Lower lobe of right lung (tissue), 2 donors: ENCODE results near the gene HAGHL. TPM values are rescaled to one million over a fixed set of nuclear protein-coding genes. Genes with fewer than 3 reads are reported as not detected.

ENCODE experiments used
- ATAC-seq, 2 donors: fragments of 200-7000 bp; cut with Tn5 transposase; one replicate each; pipeline ENCODE4 v1.9.1; 2020 to 2022; ENCODE audit warnings: mild to moderate bottlenecking in 2 of 2, moderate library complexity in 2 of 2
- DNase-seq: peaks from one replicate; pipeline ENCODE4 v3.0.0-alpha.2; 2020
- H3K27ac ChIP-seq: fragments of 200-600 bp; one replicate; pipeline ENCODE4 v1.8.0; 2022
- H3K27me3 ChIP-seq: fragments of 200-600 bp; one replicate; pipeline ENCODE4 v1.8.0; 2022; ENCODE audit warnings: low read depth
- H3K36me3 ChIP-seq: fragments of 200-600 bp; one replicate; pipeline ENCODE4 v1.8.0; 2022; ENCODE audit warnings: mild to moderate bottlenecking
- H3K4me1 ChIP-seq: fragments of 200-600 bp; one replicate; pipeline ENCODE4 v1.8.0; 2022
- H3K4me3 ChIP-seq: fragments of 200-600 bp; one replicate; pipeline ENCODE4 v1.8.0; 2022; ENCODE audit warnings: mild to moderate bottlenecking
- H3K9me3 ChIP-seq: fragments of 200-600 bp; one replicate; pipeline ENCODE4 v1.8.0; 2022
- CTCF ChIP-seq: fragments of 200-600 bp; IDR thresholded peaks from one replicate; pipeline ENCODE4 v1.8.0; 2022; ENCODE audit warnings: antibody characterized with exemption, mild to moderate bottlenecking
- intact Hi-C: fragments of 100-400 bp; cut with DNase I; formaldehyde crosslinking; loops from one replicate; pipeline ENCODE4 v1.11.0; 2022
- total RNA-seq: library from RNA; stranded (reverse); fragmentation: NEBNext Ultra II Directional; extraction: Animal tissue kit (Norgen Biotek cat#: 25700); gene quantifications from one replicate; pipeline ENCODE4 v1.2.1, GENCODE V29; 2021
- donor health status: DM: no; HTN: yes; CAD: no; lungs with severe emphysema.

Gene HAGHL
- total RNA-seq, 1 donor from 2014 or later = 15.6 TPM

GRCh38 chr16:708019-708418 is 18.9 kb upstream of the HAGHL start:
- Histone ChIP-seq H3K27me3 (peaks cover 84% of the 10 kb centered on the region), H3K27ac (no peak overlapping the region), H3K36me3 (no peaks in the 10 kb centered on the region), H3K4me3 (no peak overlapping the region), H3K4me1 (peaks cover 5% of the 10 kb centered on the region), H3K9me3 (no peaks in the 10 kb centered on the region)
- intact Hi-C loops = no loop called here
- ATAC-seq (no peak), DNase-seq (no peak)
- TF ChIP-seq CTCF = no peak

- peaks cover 79% of the 10 kb centered on the region for H3K27me3 ChIP-seq
These were observed 17.9 kb upstream of the HAGHL start for GRCh38 chr16:708959-709358.

GRCh38 chr16:709566-710499 is 17.1 kb upstream of the HAGHL start:
- Histone ChIP-seq H3K36me3 (no peaks in the 10 kb centered on the region), H3K9me3 (no peaks in the 10 kb centered on the region), H3K27ac (no peak overlapping the region), H3K27me3 (peaks cover 71% of the 10 kb centered on the region), H3K4me3 (no peak overlapping the region), H3K4me1 (peaks cover 11% of the 10 kb centered on the region)
- DNase-seq (no peak), ATAC-seq (no peak)
- no peak for TF ChIP-seq CTCF
- intact Hi-C loops = no loop called here

More at GRCh38 chr16:708959-709358, 17.9 kb upstream of the HAGHL start:
- DNase-seq (no peak), ATAC-seq (no peak)
- no peak for TF ChIP-seq CTCF
- intact Hi-C loops = no loop called here
- no peak overlapping the region for H3K27ac ChIP-seq
- H3K36me3 ChIP-seq = no peaks in the 10 kb centered on the region
- H3K4me1 ChIP-seq = peaks cover 5% of the 10 kb centered on the region
- H3K9me3 ChIP-seq = no peaks in the 10 kb centered on the region
- H3K4me3 ChIP-seq = no peak overlapping the region

GRCh38 chr16:710500-711075 is 16.3 kb upstream of the HAGHL start:
- Histone ChIP-seq H3K4me3 (no peak overlapping the region), H3K4me1 (peaks cover 11% of the 10 kb centered on the region), H3K27me3 (peaks cover 67% of the 10 kb centered on the region), H3K36me3 (no peaks in the 10 kb centered on the region), H3K27ac (no peak overlapping the region), H3K9me3 (no peaks in the 10 kb centered on the region)
- no peak for DNase-seq
- no peak for ATAC-seq
- intact Hi-C loops = no loop called here
- no peak for TF ChIP-seq CTCF

GRCh38 chr16:711084-711483 is 15.8 kb upstream of the HAGHL start:
- Histone ChIP-seq H3K4me1 (peaks cover 14% of the 10 kb centered on the region), H3K27me3 (peaks cover 65% of the 10 kb centered on the region), H3K4me3 (no peak overlapping the region), H3K27ac (no peak overlapping the region), H3K36me3 (no peaks in the 10 kb centered on the region), H3K9me3 (no peaks in the 10 kb centered on the region)
- intact Hi-C loops = no loop called here
- no peak for ATAC-seq
- TF ChIP-seq CTCF = no peak
- DNase-seq = no peak
